ENCODE results near the gene GATA1. TPM values are rescaled to one million over a fixed set of nuclear protein-coding genes. Genes with fewer than 3 reads are reported as not detected.

Gene GATA1
- total RNA-seq, 1 donor from 2014 or later: not detected

DNA sequence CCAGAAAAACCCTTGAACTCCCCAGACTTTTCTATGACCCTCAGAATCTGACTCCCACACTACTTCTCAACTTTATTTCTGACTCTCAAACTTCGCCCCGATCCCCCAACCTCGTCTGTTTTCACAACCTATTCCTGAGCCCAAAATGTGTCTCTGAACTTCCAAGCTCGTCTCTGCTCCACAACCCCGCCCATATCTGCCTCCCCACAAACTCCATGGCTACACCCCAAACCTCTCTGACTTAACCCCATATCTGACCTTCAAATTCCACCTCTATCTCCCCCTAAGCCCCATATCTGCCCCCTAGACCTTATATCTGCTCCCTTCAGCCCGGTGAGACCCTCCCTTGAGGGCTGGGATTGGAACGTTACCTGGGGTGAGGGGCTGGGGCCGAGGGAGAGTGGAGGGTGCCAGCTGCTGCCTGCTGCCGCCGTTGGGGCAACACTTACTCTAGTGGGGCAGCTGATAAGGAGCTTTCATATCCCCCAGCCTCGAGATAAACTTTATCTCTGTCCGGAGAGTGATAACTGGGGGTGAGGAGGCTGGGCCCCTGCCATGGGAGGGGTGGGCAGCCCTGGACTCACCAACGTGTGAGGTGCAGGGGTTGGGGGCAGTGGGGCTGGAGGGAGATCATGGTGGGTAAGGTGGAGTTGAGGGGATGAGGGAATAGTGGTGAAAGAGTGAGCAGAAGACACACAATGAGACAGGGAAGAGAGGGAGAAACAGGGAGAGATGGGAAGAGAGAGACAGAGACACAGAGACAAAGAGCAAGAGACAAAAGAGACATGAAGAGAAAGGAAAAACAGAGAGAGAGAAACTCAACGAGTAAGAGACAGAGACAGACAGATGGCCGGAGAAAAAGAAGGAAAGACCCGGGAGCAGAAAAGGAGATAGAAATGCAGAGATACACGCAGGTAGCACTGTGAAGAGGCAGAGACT lies 1.4 kb downstream of the GATA1 start:
- TF ChIP-seq, protein P1, sequence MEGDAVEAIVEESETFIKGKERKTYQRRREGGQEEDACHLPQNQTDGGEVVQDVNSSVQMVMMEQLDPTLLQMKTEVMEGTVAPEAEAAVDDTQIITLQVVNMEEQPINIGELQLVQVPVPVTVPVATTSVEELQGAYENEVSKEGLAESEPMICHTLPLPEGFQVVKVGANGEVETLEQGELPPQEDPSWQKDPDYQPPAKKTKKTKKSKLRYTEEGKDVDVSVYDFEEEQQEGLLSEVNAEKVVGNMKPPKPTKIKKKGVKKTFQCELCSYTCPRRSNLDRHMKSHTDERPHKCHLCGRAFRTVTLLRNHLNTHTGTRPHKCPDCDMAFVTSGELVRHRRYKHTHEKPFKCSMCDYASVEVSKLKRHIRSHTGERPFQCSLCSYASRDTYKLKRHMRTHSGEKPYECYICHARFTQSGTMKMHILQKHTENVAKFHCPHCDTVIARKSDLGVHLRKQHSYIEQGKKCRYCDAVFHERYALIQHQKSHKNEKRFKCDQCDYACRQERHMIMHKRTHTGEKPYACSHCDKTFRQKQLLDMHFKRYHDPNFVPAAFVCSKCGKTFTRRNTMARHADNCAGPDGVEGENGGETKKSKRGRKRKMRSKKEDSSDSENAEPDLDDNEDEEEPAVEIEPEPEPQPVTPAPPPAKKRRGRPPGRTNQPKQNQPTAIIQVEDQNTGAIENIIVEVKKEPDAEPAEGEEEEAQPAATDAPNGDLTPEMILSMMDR (IDR thresholded peaks at IDR 0.05): no peak
- Mint-ChIP-seq H3K27me3 (ENCODE audit: low read depth) (peaks cover 19% of the 10 kb centered on the region), H3K27ac (ENCODE audit: unreplicated experiment) (no peak overlapping the region), H3K4me3 (ENCODE audit: unreplicated experiment) (no peak overlapping the region), H3K36me3 (ENCODE audit: low read depth) (no peaks in the 10 kb centered on the region), H3K9me3 (ENCODE audit: low read depth) (peaks cover 6% of the 10 kb centered on the region), H3K4me1 (ENCODE audit: low read depth) (no peaks in the 10 kb centered on the region)
- no peak for DNase-seq (ENCODE audit: low spot score)

DNA sequence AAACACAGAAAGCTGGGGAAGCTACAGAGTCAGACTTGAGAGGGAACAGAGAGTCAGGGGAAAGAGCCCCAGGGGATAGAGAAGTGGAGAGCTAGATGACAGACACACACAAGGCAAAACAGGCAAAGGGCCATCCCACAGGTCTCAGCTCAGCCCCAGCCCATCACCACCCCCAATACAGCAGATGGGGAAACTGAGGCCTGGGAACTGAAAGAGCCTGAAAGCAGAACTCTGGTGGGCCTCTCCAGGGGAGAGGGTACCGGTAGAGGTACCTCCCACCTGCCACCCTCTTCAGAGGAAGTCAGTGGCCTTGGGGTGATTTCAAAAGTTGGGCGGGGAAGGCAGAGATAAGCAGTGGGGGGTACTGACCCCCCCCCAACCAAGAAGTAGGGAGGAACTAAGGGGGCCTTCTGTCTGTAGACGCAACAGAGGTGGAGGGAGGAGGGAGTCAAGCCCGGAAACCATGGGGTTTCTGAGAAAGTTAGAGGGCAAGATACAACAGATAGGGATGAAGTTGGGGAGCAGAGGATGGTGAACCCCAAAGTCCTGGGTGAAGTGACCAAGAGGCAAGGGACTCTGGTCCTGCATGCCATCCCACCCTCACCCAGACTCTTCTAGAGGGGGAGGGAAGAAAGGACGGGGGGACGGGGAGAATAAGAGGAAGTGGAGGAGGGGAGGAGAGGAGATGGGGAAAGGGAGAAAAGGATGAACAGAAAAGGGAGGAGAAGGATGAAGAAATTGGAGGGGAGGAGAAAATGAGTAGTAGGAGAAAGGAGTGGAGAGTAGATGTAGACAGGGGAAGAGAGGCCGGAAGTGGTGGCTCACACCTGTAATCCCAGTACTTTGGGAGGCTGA lies 3.2 kb downstream of the GATA1 start:
- Mint-ChIP-seq H3K27ac (ENCODE audit: unreplicated experiment) (no peak overlapping the region), H3K27me3 (ENCODE audit: low read depth) (peaks cover 19% of the 10 kb centered on the region), H3K4me3 (ENCODE audit: unreplicated experiment) (no peak overlapping the region), H3K9me3 (ENCODE audit: low read depth) (peaks cover 6% of the 10 kb centered on the region), H3K4me1 (ENCODE audit: low read depth) (peaks cover under 1% of the 10 kb centered on the region), H3K36me3 (ENCODE audit: low read depth) (peaks cover 1% of the 10 kb centered on the region)
- no peak for DNase-seq (ENCODE audit: low spot score)
- TF ChIP-seq, protein P1 (IDR thresholded peaks at IDR 0.05): no peak

DNA sequence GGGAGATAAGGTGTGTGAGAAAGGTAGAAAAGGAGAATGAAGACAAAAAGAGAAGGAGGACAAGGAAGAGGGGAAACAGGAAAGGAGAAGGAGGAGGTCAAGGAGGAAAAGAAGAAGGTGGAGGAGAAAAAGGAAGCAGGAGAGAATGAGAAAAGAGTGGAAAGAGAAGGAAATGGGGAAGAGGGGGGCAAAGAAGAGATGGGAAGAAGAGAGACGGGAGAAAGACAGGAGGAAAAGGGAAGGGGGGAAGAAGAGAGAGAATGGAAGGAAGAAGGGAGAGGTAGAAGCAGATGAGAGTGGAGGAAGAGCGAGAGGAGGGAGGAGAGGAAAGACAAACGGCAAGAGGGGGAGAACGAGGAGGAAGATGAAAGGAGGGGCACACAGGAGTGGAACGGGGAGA lies 4.1 kb downstream of the GATA1 start:
- DNase-seq (ENCODE audit: low spot score): no peak
- TF ChIP-seq, protein P1 (IDR thresholded peaks at IDR 0.05): no peak
- peaks cover 17% of the 10 kb centered on the region for H3K27me3 Mint-ChIP-seq (ENCODE audit: low read depth)
- peaks cover 9% of the 10 kb centered on the region for H3K4me1 Mint-ChIP-seq (ENCODE audit: low read depth)
- H3K36me3 Mint-ChIP-seq (ENCODE audit: low read depth): peaks cover 1% of the 10 kb centered on the region
- H3K9me3 Mint-ChIP-seq (ENCODE audit: low read depth): peaks cover 6% of the 10 kb centered on the region
- H3K27ac Mint-ChIP-seq (ENCODE audit: unreplicated experiment): no peak overlapping the region
- no peak overlapping the region for H3K4me3 Mint-ChIP-seq (ENCODE audit: unreplicated experiment)

DNA sequence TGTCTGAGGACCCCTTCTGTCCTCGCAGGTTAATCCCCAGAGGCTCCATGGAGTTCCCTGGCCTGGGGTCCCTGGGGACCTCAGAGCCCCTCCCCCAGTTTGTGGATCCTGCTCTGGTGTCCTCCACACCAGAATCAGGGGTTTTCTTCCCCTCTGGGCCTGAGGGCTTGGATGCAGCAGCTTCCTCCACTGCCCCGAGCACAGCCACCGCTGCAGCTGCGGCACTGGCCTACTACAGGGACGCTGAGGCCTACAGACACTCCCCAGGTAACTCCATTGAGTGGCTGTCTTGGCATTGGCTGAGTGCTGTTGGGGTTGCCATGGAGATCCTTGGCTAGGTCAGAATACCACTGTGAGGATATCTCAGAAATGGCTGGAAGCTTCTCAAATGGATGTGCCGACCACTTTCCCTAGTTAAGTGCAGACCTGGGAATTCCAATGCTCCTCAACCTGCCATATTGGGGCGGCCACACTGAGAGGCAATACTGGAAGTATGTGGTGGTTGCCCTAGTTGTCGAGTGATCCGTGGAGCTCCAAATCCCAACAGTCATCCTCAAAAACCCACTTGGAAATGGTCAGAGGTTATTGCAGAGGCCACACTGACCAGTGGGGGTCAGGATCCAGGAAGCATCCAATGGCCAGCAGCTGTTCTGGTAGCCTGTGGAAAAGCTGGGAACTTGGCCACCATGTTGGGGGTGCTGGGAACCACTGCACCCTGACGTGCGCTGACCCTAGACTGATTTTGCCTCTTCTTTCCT lies 4.9 kb downstream of the GATA1 start:
- TF ChIP-seq, protein P1 (IDR thresholded peaks at IDR 0.05): no peak
- Mint-ChIP-seq H3K36me3 (ENCODE audit: low read depth) (peaks cover 1% of the 10 kb centered on the region), H3K4me3 (ENCODE audit: unreplicated experiment) (no peak overlapping the region), H3K27ac (ENCODE audit: unreplicated experiment) (no peak overlapping the region), H3K4me1 (ENCODE audit: low read depth) (peaks cover 9% of the 10 kb centered on the region), H3K9me3 (ENCODE audit: low read depth) (peaks cover 6% of the 10 kb centered on the region), H3K27me3 (ENCODE audit: low read depth) (peaks cover 15% of the 10 kb centered on the region)
- no peak for DNase-seq (ENCODE audit: low spot score)

All from chondrocyte (in vitro differentiated cells).